GM12872 (cell line): ENCODE results near the gene ANKS1B.

ENCODE experiments used
- CTCF ChIP-seq: IDR thresholded peaks from 3 replicates; pipeline ENCODE4 v1.5.1; 2011; ENCODE audit warnings: low read depth, mild to moderate bottlenecking, low read length, moderate library complexity; ENCODE audit not compliant: insufficient read depth

ANKS1B gene

GRCh38 chr12:99707883-99708282 lies 276.9 kb downstream of the ANKS1B start:
- no peak for TF ChIP-seq CTCF

GRCh38 chr12:99706736-99707473 lies 277.8 kb downstream of the ANKS1B start:
- no peak for TF ChIP-seq CTCF

GRCh38 chr12:99704458-99704857 lies 280.3 kb downstream of the ANKS1B start:
- TF ChIP-seq CTCF = no peak

- TF ChIP-seq CTCF = no peak
Measured at GRCh38 chr12:99704036-99704435, 280.7 kb downstream of the ANKS1B start.

GRCh38 chr12:99700032-99700431 lies 284.7 kb downstream of the ANKS1B start:
- TF ChIP-seq CTCF = no peak

- no peak for TF ChIP-seq CTCF
Measured at GRCh38 chr12:99695050-99695449, 289.7 kb downstream of the ANKS1B start.

- no peak for TF ChIP-seq CTCF
Measured at GRCh38 chr12:99686142-99686541, 298.6 kb downstream of the ANKS1B start.
